Dedifferentiated amniotic fluid mesenchymal stem cell (primary cell): Measurements from ENCODE around the gene POLE3.
"Not testable (repeated sequence)": the region's sequence is repeated elsewhere in the genome, so short reads cannot be mapped to it uniquely, and the experiment has no call there.

Experiments used
- DNase-seq: peaks from one replicate; pipeline ENCODE4 v3.0.0-alpha.2; 2016; ENCODE audit errors: extremely low spot score

Gene POLE3

GRCh38 chr9:113403646-113404045, 6.8 kb downstream of the POLE3 start:
- DNase-seq = no peak

- DNase-seq = peak; percentile 97
These were observed 9.3 kb downstream of the POLE3 start, which contains the start of gene ALAD for GRCh38 chr9:113401027-113401792. Gene ALAD (minus strand): TSS chr9:113401284. CDS start chr9:113393559, 7,725 bp downstream.

GRCh38 chr9:113399646-113400200, 10.8 kb downstream of the POLE3 start:
- DNase-seq = no peak

- DNase-seq = no peak
These were observed 11.7 kb downstream of the POLE3 start for GRCh38 chr9:113398796-113399195.

GRCh38 chr9:113397203-113397631, 13.3 kb downstream of the POLE3 start:
- no peak for DNase-seq

- no peak for DNase-seq
These were observed 15.2 kb downstream of the POLE3 start for GRCh38 chr9:113395000-113395861.

GRCh38 chr9:113393281-113393680, 17.2 kb downstream of the POLE3 start:
- no peak for DNase-seq

- no peak for DNase-seq
These were observed 18.6 kb downstream of the POLE3 start for GRCh38 chr9:113391917-113392316.

- DNase-seq = no peak
These were observed 20.1 kb downstream of the POLE3 start for GRCh38 chr9:113390192-113390960.

- no peak for DNase-seq
These were observed 21.0 kb downstream of the POLE3 start for GRCh38 chr9:113389451-113389850.

GRCh38 chr9:113388833-113389232, 21.6 kb downstream of the POLE3 start:
- no peak for DNase-seq

GRCh38 chr9:113387560-113388230, 22.8 kb downstream of the POLE3 start:
- DNase-seq = no peak

- no peak for DNase-seq
These were observed 23.7 kb downstream of the POLE3 start for GRCh38 chr9:113386571-113387393.

GRCh38 chr9:113381909-113382411, 28.5 kb downstream of the POLE3 start:
- no peak for DNase-seq

GRCh38 chr9:113381441-113381840, 29.0 kb downstream of the POLE3 start:
- DNase-seq = not testable (repeated sequence)

- DNase-seq = no peak
These were observed 29.6 kb downstream of the POLE3 start for GRCh38 chr9:113380869-113381378.

- not testable (repeated sequence) for DNase-seq
These were observed 30.7 kb downstream of the POLE3 start for GRCh38 chr9:113379829-113380210.

GRCh38 chr9:113379094-113379828, 31.2 kb downstream of the POLE3 start:
- not testable (repeated sequence) for DNase-seq
